SK-N-SH (cell line): ENCODE data around the gene TADA2A. TPM values are rescaled to one million over a fixed set of nuclear protein-coding genes. Genes with fewer than 3 reads are reported as not detected.
A peak's percentile ranks its signal among the peaks of the same experiment; 100 is the strongest.

Experiments
- CTCF ChIA-PET: fragments of 300-600, 350-600 bp; formaldehyde crosslinking; extraction: SDS; loops from one replicate; lab custom pipeline; 2021; lab: Yijun Ruan, JAX
- POLR2A ChIA-PET: fragments of 350-600 bp; sonication (Branson Sonifier 250); formaldehyde crosslinking; extraction: SDS; loops from one replicate; lab custom pipeline; 2020; ENCODE audit warnings: antibody characterized with exemption, inconsistent platforms; lab: Yijun Ruan, JAX
- DNase-seq: peaks from one replicate; pipeline ENCODE4 v3.0.0; 2012
- H2AFZ ChIP-seq: fragments of 200-600 bp; sonication (generic); 2 replicates; pipeline ENCODE4 v1.8.1; 2016; ENCODE audit warnings: antibody characterized with exemption, mild to moderate bottlenecking, low read depth
- H3F3A ChIP-seq: fragments of 200-600 bp; sonication (generic); replicated peaks from 2 replicates; pipeline ENCODE3; 2016; ENCODE audit warnings: antibody characterized with exemption, mild to moderate bottlenecking; ENCODE audit not compliant: insufficient read depth
- H3K27ac ChIP-seq, 2 experiments: fragments of 200-500 bp in 1 of 2; fragments of 200-600 bp in 1 of 2; sonication (Bioruptor generic) in 1 of 2; sonication (generic), shearing (Covaris generic) in 1 of 2; 2 replicates each; pipeline versions ENCODE4 v1.5.1 to v1.6.1; 2014 to 2016; ENCODE audit warnings: low read depth in 2 of 2, inconsistent platforms in 1 of 2, low read length in 1 of 2, mild to moderate bottlenecking in 1 of 2, mixed read lengths in 1 of 2
- H3K27me3 ChIP-seq: fragments of 200-600 bp; sonication (generic), shearing (Covaris generic); 2 replicates; pipeline ENCODE4 v1.6.1; 2016; ENCODE audit warnings: mixed run types; ENCODE audit not compliant: insufficient read depth
- H3K36me3 ChIP-seq, 2 experiments: fragments of 200-500 bp in 1 of 2; fragments of 200-600 bp in 1 of 2; sonication (Bioruptor generic) in 1 of 2; sonication (generic) in 1 of 2; replicated peaks in 1 of 2; 2 replicates each; pipeline versions ENCODE3 to v1.5.1; 2014 to 2016; ENCODE audit warnings: low read length in 1 of 2, mild to moderate bottlenecking in 1 of 2; ENCODE audit not compliant: insufficient read depth in 2 of 2, control insufficient read depth in 1 of 2
- H3K4me1 ChIP-seq, 2 experiments: fragments of 200-500 bp in 1 of 2; fragments of 200-600 bp in 1 of 2; sonication (Bioruptor generic) in 1 of 2; sonication (generic), shearing (Covaris generic) in 1 of 2; 2 replicates each; pipeline versions ENCODE4 v1.5.1 to v1.6.1; 2014 to 2016; ENCODE audit warnings: low read depth in 1 of 2, low read length in 1 of 2, mixed run types in 1 of 2; ENCODE audit not compliant: insufficient read depth in 2 of 2, control insufficient read depth in 1 of 2
- H3K4me2 ChIP-seq: fragments of 200-600 bp; sonication (generic), shearing (Covaris generic); 2 replicates; pipeline ENCODE4 v1.6.1; 2017; ENCODE audit warnings: mixed run types
- H3K4me3 ChIP-seq, 2 experiments: fragments of 200-500 bp in 1 of 2; fragments of 200-600 bp in 1 of 2; sonication (Bioruptor generic) in 1 of 2; sonication (generic), shearing (Covaris generic) in 1 of 2; 2 replicates each; pipeline versions ENCODE4 v1.5.1 to v1.8.1; 2014 to 2016; ENCODE audit warnings: low read depth in 2 of 2, inconsistent platforms in 1 of 2, low read length in 1 of 2, mild to moderate bottlenecking in 1 of 2, mixed read lengths in 1 of 2, moderate library complexity in 1 of 2
- H3K79me2 ChIP-seq: fragments of 200-600 bp; sonication (generic); 2 replicates; pipeline ENCODE4 v1.8.1; 2017; ENCODE audit warnings: mild to moderate bottlenecking; ENCODE audit not compliant: insufficient read depth
- H3K9ac ChIP-seq: fragments of 200-600 bp; sonication (generic); 2 replicates; pipeline ENCODE4 v1.6.1; 2017; ENCODE audit warnings: mixed run types
- H3K9me2 ChIP-seq: fragments of 200-600 bp; sonication (generic); 2 replicates; pipeline ENCODE4 v1.6.1; 2017; ENCODE audit warnings: mixed run types
- H3K9me3 ChIP-seq: fragments of 200-600 bp; sonication (generic); 2 replicates; pipeline ENCODE4 v1.6.1; 2017; ENCODE audit warnings: mixed run types, mild to moderate bottlenecking, moderate library complexity
- H4K20me1 ChIP-seq: fragments of 200-600 bp; sonication (generic); 2 replicates; pipeline ENCODE4 v1.6.1; 2017; ENCODE audit warnings: mild to moderate bottlenecking, mixed run types; ENCODE audit not compliant: insufficient read depth
- EP300 ChIP-seq, 2 experiments: IDR thresholded peaks; 2 replicates each; pipeline versions ENCODE4 v1.4.0 to v1.6.1; 2012; ENCODE audit warnings: borderline replicate concordance in 1 of 2, low read depth in 1 of 2, low read length in 1 of 2
- FOSL2 ChIP-seq: IDR thresholded peaks from 2 replicates; pipeline ENCODE4 v1.4.0; 2012; ENCODE audit warnings: low read depth, mild to moderate bottlenecking, moderate library complexity, borderline replicate concordance
- GABPA ChIP-seq: IDR thresholded peaks from 2 replicates; pipeline ENCODE4 v1.4.0; 2012; ENCODE audit warnings: low read depth, mild to moderate bottlenecking
- JUND ChIP-seq: IDR thresholded peaks from 2 replicates; pipeline ENCODE4 v1.4.0; 2012
- MEF2A ChIP-seq: IDR thresholded peaks from 2 replicates; pipeline ENCODE4 v1.4.0; 2012; ENCODE audit warnings: low read depth, borderline replicate concordance
- NFIC ChIP-seq: IDR thresholded peaks from 2 replicates; pipeline ENCODE4 v1.4.0; 2012; ENCODE audit warnings: borderline replicate concordance
- NRF1 ChIP-seq: IDR thresholded peaks from 2 replicates; pipeline ENCODE4 v1.6.1; 2012; ENCODE audit warnings: low read depth, mild to moderate bottlenecking, low read length
- POLR2AphosphoS5 ChIP-seq: IDR thresholded peaks from 2 replicates; pipeline ENCODE4 v1.6.1; 2012; ENCODE audit warnings: low read depth, low read length
- RAD21 ChIP-seq: IDR thresholded peaks from 2 replicates; pipeline ENCODE4 v1.6.1; 2012; ENCODE audit warnings: mild to moderate bottlenecking, low read length
- RFX5 ChIP-seq: IDR thresholded peaks from 2 replicates; pipeline ENCODE4 v1.6.1; 2012; ENCODE audit warnings: mild to moderate bottlenecking, improper control_type of control experiment, low read length
- SIN3A ChIP-seq: IDR thresholded peaks from 2 replicates; pipeline ENCODE4 v1.6.1; 2012; ENCODE audit warnings: low read depth, mild to moderate bottlenecking, low read length, moderate library complexity, borderline replicate concordance
- SMC3 ChIP-seq: IDR thresholded peaks from 2 replicates; pipeline ENCODE4 v1.6.1; 2012; ENCODE audit warnings: low read depth, low read length, improper control_type of control experiment
- TAF1 ChIP-seq: IDR thresholded peaks from 2 replicates; pipeline ENCODE4 v1.6.1; 2012; ENCODE audit warnings: low read depth, mild to moderate bottlenecking, low read length, moderate library complexity, borderline replicate concordance
- TCF12 ChIP-seq: IDR thresholded peaks from 2 replicates; pipeline ENCODE4 v1.4.0; 2012
- TEAD4 ChIP-seq: IDR thresholded peaks from 2 replicates; pipeline ENCODE4 v1.4.0; 2012; ENCODE audit warnings: mild to moderate bottlenecking, borderline replicate concordance; ENCODE audit not compliant: insufficient read depth
- YY1 ChIP-seq: IDR thresholded peaks from 2 replicates; pipeline ENCODE4 v1.4.0; 2012; ENCODE audit warnings: low read depth, mild to moderate bottlenecking
- WGBS: methylation state at CpG from one replicate; pipeline ENCODE4 v1.1.6; 2017; ENCODE audit warnings: low lambda C conversion rate; 5-methylcytosine and 5-hydroxymethylcytosine counted together
- polyA plus RNA-seq, 3 experiments: library from polyadenylated mRNA; depleted of rRNA; stranded (reverse); fragments of >200 nt; gene quantifications; 2 replicates each; pipeline ENCODE4 v1.2.3, GENCODE V29; 2012
- TF ChIP-seq, protein P1 (sequence below): IDR thresholded peaks from 2 replicates; pipeline ENCODE4 v1.4.0; 2012; ENCODE audit warnings: low read depth
- TF ChIP-seq, protein P2 (sequence below): fragments of 200-600 bp; sonication (generic); IDR thresholded peaks from 2 replicates; pipeline ENCODE4 v1.6.1; 2017; ENCODE audit warnings: antibody characterized with exemption, mild to moderate bottlenecking, moderate library complexity
- TF ChIP-seq, protein P3 (sequence below): IDR thresholded peaks from 2 replicates; pipeline ENCODE4 v1.4.0; 2012; ENCODE audit warnings: low read depth, borderline replicate concordance
- TF ChIP-seq, protein P4 (sequence below): IDR thresholded peaks from 2 replicates; pipeline ENCODE4; 2012

The TADA2A gene
- polyA plus RNA-seq, 1 of the 3 experiments (the other 2 are of a cell fraction): 9.7 TPM

- Histone ChIP-seq H3K4me2 (peak overlapping the region; percentile 86), H3K9me2 (no peaks in the 10 kb centered on the region), H3K27me3 (no peaks in the 10 kb centered on the region), H3K79me2 (peaks cover 59% of the 10 kb centered on the region), H4K20me1 (peaks cover 16% of the 10 kb centered on the region), H3K9ac (peak overlapping the region; percentile 85), H3K4me1 (peaks cover 10 to 17% of the 10 kb centered on the region in 2 experiments; a peak in 3 of 4 replicates), H3K4me3 (peak overlapping the region; percentile 76 to 83), H3K9me3 (no peaks in the 10 kb centered on the region), H3K36me3 (no peaks in the 10 kb centered on the region), H3F3A (peaks cover 53% of the 10 kb centered on the region), H3K27ac (peak overlapping the region; percentile 74 to 91), H2AFZ (peak overlapping the region; percentile 39; the same call in 1 of the 2 replicates)
- TF ChIP-seq TEAD4 (0 out of 2 replicates have a peak, but pooled peaks have one; percentile 23), MEF2A (no peak), TAF1 (no peak), SIN3A (peak; percentile 80; the same call in 1 of the 2 replicates), RAD21 (no peak), EP300 (IDR thresholded peaks at IDR 0.05; ENCODE audit: borderline replicate concordance in 1 of 2, low read depth in 1 of 2, low read length in 1 of 2) (no peak), YY1 (no peak), TCF12 (peak; percentile 49; the same call in 1 of the 2 replicates), NFIC (peak; percentile 67), RFX5 (no peak), POLR2AphosphoS5 (peak; percentile 51; the same call in 1 of the 2 replicates), GABPA (no peak), NRF1 (no peak), SMC3 (no peak), JUND (peak; percentile 83), FOSL2 (peak; percentile 90)
- TF ChIP-seq, protein P1, sequence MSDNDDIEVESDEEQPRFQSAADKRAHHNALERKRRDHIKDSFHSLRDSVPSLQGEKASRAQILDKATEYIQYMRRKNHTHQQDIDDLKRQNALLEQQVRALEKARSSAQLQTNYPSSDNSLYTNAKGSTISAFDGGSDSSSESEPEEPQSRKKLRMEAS: peak; percentile 98
- TF ChIP-seq, protein P2, sequence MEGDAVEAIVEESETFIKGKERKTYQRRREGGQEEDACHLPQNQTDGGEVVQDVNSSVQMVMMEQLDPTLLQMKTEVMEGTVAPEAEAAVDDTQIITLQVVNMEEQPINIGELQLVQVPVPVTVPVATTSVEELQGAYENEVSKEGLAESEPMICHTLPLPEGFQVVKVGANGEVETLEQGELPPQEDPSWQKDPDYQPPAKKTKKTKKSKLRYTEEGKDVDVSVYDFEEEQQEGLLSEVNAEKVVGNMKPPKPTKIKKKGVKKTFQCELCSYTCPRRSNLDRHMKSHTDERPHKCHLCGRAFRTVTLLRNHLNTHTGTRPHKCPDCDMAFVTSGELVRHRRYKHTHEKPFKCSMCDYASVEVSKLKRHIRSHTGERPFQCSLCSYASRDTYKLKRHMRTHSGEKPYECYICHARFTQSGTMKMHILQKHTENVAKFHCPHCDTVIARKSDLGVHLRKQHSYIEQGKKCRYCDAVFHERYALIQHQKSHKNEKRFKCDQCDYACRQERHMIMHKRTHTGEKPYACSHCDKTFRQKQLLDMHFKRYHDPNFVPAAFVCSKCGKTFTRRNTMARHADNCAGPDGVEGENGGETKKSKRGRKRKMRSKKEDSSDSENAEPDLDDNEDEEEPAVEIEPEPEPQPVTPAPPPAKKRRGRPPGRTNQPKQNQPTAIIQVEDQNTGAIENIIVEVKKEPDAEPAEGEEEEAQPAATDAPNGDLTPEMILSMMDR: no peak
- TF ChIP-seq, protein P3, sequence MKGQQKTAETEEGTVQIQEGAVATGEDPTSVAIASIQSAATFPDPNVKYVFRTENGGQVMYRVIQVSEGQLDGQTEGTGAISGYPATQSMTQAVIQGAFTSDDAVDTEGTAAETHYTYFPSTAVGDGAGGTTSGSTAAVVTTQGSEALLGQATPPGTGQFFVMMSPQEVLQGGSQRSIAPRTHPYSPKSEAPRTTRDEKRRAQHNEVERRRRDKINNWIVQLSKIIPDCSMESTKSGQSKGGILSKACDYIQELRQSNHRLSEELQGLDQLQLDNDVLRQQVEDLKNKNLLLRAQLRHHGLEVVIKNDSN: no peak
- TF ChIP-seq, protein P4, sequence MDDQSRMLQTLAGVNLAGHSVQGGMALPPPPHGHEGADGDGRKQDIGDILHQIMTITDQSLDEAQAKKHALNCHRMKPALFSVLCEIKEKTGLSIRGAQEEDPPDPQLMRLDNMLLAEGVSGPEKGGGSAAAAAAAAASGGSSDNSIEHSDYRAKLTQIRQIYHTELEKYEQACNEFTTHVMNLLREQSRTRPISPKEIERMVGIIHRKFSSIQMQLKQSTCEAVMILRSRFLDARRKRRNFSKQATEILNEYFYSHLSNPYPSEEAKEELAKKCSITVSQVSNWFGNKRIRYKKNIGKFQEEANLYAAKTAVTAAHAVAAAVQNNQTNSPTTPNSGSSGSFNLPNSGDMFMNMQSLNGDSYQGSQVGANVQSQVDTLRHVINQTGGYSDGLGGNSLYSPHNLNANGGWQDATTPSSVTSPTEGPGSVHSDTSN: 0 out of 2 replicates have a peak, but pooled peaks have one; percentile 21
- CTCF ChIA-PET: interaction anchor here (1.1 kb wide), 1 partner anchor 78 kb away, joined by 3 read pairs; no protein-coding TSS in a partner anchor
- POLR2A ChIA-PET: no interaction called here
- 22% methylated on average over 23 of the region's 24 CpGs for WGBS
- no peak for DNase-seq
Observed at GRCh38 chr17:37490638-37491614, 84.2 kb downstream of the TADA2A start.
